ENCODE measurements around the gene MKRN1.

MKRN1 gene

DNA sequence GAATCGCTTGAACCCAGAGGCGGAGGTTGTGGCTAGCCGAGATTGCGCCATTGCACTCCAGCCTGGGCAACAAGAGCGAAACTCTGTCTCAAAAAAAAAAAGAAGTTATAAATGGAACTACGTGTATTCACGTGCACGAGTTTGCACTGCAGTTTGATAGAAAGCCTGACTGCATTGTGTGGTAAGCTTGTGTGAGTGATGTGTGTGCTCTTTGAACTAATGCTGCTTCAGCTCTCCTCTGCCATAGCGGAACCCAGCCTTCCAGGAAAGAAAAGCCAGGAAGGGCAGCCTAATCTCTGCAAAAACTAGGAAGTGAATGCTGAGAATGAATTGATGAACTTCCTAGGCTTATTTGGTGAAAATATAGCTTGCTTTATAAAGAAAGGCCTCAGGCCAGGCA lies 15.6 kb upstream of the MKRN1 start:
- H2AFZ ChIP-seq (ENCODE audit: insufficient read depth, low read length, poor library complexity), result no peak overlapping the region
- no peak overlapping the region for H3K18ac ChIP-seq (ENCODE audit: low read length)
- no peaks in the 10 kb centered on the region for H3K27me3 ChIP-seq (ENCODE audit: insufficient read depth, low read length)
- no peak overlapping the region for H3K4ac ChIP-seq (ENCODE audit: low read depth, low read length)
- H4K12ac ChIP-seq (ENCODE audit: low read depth, low read length), result no peak overlapping the region
- no peak for DNase-seq
- H3K9ac ChIP-seq (ENCODE audit: low read length), result no peak overlapping the region
- H3K23ac ChIP-seq (ENCODE audit: low read length), result no peak overlapping the region
- no peak overlapping the region for H2AK5ac ChIP-seq (ENCODE audit: low read length)
- H4K8ac ChIP-seq (ENCODE audit: low read depth, low read length), result no peak overlapping the region
- H3K14ac ChIP-seq (ENCODE audit: low read length), result no peak overlapping the region
- WGBS (ENCODE audit: extremely low coverage, insufficient coverage, insufficient read length), result no CpG with 5 or more reads among the region's 9 CpGs
- no peak overlapping the region for H3K27ac ChIP-seq (ENCODE audit: low read depth, low read length)
- H3K79me1 ChIP-seq (ENCODE audit: low read length), result no peaks in the 10 kb centered on the region
- no peak overlapping the region for H3K4me2 ChIP-seq (ENCODE audit: low read length)
- H3K4me3 ChIP-seq (ENCODE audit: low read depth, low read length), result no peak overlapping the region
- peaks cover 1% of the 10 kb centered on the region for H3K9me3 ChIP-seq (ENCODE audit: insufficient read depth, low read depth, low read length)
- peaks cover 0 to 2% of the 10 kb centered on the region in 2 experiments for H3K4me1 ChIP-seq (ENCODE audit: control insufficient read depth in 1 of 2, insufficient read depth in 2 of 2, low read length in 2 of 2)
- no peak overlapping the region for H4K91ac ChIP-seq (ENCODE audit: low read depth, low read length)
- H2BK5ac ChIP-seq (ENCODE audit: low read depth, low read length, poor library complexity), result no peak overlapping the region
- H2BK120ac ChIP-seq (ENCODE audit: insufficient read depth, low read length, poor library complexity), result no peak overlapping the region
- H2BK12ac ChIP-seq (ENCODE audit: low read length), result no peak overlapping the region
- H3K36me3 ChIP-seq (ENCODE audit: control insufficient read depth in 1 of 2, insufficient read depth in 2 of 2, low read length in 2 of 2), result no peaks in the 10 kb centered on the region
- no peaks in the 10 kb centered on the region for H3K79me2 ChIP-seq (ENCODE audit: control insufficient read depth, insufficient read depth, low read length, poor library complexity)

DNA sequence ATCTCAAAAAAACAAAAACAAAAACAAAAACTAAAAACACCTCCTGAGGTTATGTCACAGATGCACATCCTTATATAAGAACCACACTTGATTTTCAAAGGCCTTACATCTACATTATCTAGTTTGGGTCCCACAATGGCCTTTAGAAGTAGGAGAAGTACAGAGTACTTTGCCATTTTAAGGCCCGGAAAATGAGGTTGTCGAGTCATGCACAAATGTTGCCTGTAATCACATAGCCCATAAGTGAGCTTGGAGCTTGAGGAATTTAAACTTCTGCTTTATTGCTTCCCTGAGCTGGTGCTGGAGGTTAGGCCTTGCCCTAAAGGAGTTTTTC lies 9.7 kb upstream of the MKRN1 start:
- no peaks in the 10 kb centered on the region for H3K27me3 ChIP-seq (ENCODE audit: insufficient read depth, low read length)

DNA sequence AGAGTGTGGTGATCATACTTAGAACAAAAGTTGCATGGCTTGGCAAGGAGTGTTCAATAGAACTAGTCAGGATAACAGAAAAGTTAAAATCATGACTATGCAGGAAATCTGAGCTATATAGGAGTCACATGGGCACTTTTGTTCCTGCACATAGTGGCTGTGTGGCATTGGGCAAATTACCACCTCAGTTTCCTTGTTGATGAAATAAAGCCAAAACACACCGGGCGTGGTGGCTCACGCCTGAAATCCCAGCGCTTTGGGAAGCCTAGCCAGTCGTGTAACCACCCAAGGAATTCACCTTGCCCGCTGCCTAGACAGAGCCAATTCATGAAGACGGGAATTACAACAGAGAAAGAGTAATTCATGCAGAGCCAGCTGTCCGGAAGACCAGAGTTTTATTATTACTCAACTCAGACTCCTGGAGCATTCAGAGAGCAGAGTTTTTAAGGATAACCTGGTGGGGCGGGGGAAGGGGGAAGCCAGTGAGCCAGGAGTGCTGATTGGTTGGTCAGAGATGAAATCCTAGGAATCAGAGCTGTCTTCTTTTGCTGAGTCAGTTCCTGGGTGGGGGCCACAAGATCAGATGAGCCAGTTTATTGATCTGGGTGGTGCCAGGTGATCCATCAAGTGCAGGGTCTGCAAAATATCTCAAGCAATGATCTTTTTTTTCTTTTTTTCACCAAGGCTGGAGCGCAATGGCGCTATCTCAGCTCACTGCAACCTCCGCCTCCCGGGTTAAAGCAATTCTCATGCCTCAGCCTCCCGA lies 6.4 kb upstream of the MKRN1 start:
- Histone ChIP-seq H4K91ac (ENCODE audit: low read depth, low read length) (no peak overlapping the region), H4K8ac (ENCODE audit: low read depth, low read length) (no peak overlapping the region), H3K27me3 (ENCODE audit: insufficient read depth, low read length) (no peaks in the 10 kb centered on the region), H3K27ac (ENCODE audit: low read depth, low read length) (no peak overlapping the region), H3K9me3 (ENCODE audit: insufficient read depth, low read depth, low read length) (no peaks in the 10 kb centered on the region), H3K4me3 (ENCODE audit: low read depth, low read length) (no peak overlapping the region), H2AFZ (ENCODE audit: insufficient read depth, low read length, poor library complexity) (no peak overlapping the region), H2BK5ac (ENCODE audit: low read depth, low read length, poor library complexity) (no peak overlapping the region), H3K9ac (ENCODE audit: low read length) (no peak overlapping the region), H3K14ac (ENCODE audit: low read length) (no peak overlapping the region), H3K23ac (ENCODE audit: low read length) (no peak overlapping the region), H4K12ac (ENCODE audit: low read depth, low read length) (no peak overlapping the region), H2BK120ac (ENCODE audit: insufficient read depth, low read length, poor library complexity) (no peak overlapping the region), H3K4ac (ENCODE audit: low read depth, low read length) (no peak overlapping the region), H3K18ac (ENCODE audit: low read length) (no peak overlapping the region), H3K79me2 (ENCODE audit: control insufficient read depth, insufficient read depth, low read length, poor library complexity) (no peaks in the 10 kb centered on the region), H2AK5ac (ENCODE audit: low read length) (no peak overlapping the region), H3K79me1 (ENCODE audit: low read length) (no peaks in the 10 kb centered on the region), H3K36me3 (ENCODE audit: control insufficient read depth in 1 of 2, insufficient read depth in 2 of 2, low read length in 2 of 2) (no peaks in the 10 kb centered on the region), H2BK12ac (ENCODE audit: low read length) (no peak overlapping the region), H3K4me1 (ENCODE audit: control insufficient read depth in 1 of 2, insufficient read depth in 2 of 2, low read length in 2 of 2) (no peaks in the 10 kb centered on the region), H3K4me2 (ENCODE audit: low read length) (no peak overlapping the region)
- no peak for DNase-seq
- WGBS (ENCODE audit: extremely low coverage, insufficient coverage, insufficient read length), result no CpG with 5 or more reads among the region's 14 CpGs

More for the DNA sequence above, 9.7 kb upstream of the MKRN1 start:
- H3K9ac ChIP-seq (ENCODE audit: low read length), result no peak overlapping the region
- H3K4me2 ChIP-seq (ENCODE audit: low read length), result no peak overlapping the region
- no peak overlapping the region for H3K4me3 ChIP-seq (ENCODE audit: low read depth, low read length)
- no peaks in the 10 kb centered on the region for H3K79me2 ChIP-seq (ENCODE audit: control insufficient read depth, insufficient read depth, low read length, poor library complexity)
- H3K79me1 ChIP-seq (ENCODE audit: low read length), result no peaks in the 10 kb centered on the region
- H3K4ac ChIP-seq (ENCODE audit: low read depth, low read length), result no peak overlapping the region
- no peak overlapping the region for H3K18ac ChIP-seq (ENCODE audit: low read length)
- H3K23ac ChIP-seq (ENCODE audit: low read length), result no peak overlapping the region
- H3K14ac ChIP-seq (ENCODE audit: low read length), result no peak overlapping the region
- H2BK120ac ChIP-seq (ENCODE audit: insufficient read depth, low read length, poor library complexity), result no peak overlapping the region
- no peak overlapping the region for H2AFZ ChIP-seq (ENCODE audit: insufficient read depth, low read length, poor library complexity)
- H2AK5ac ChIP-seq (ENCODE audit: low read length), result no peak overlapping the region
- no peaks in the 10 kb centered on the region for H3K9me3 ChIP-seq (ENCODE audit: insufficient read depth, low read depth, low read length)
- no peaks in the 10 kb centered on the region for H3K4me1 ChIP-seq (ENCODE audit: control insufficient read depth in 1 of 2, insufficient read depth in 2 of 2, low read length in 2 of 2)
- DNase-seq, result no peak
- no peak overlapping the region for H4K12ac ChIP-seq (ENCODE audit: low read depth, low read length)
- no peak overlapping the region for H3K27ac ChIP-seq (ENCODE audit: low read depth, low read length)
- H4K8ac ChIP-seq (ENCODE audit: low read depth, low read length), result no peak overlapping the region
- H2BK12ac ChIP-seq (ENCODE audit: low read length), result no peak overlapping the region
- H4K91ac ChIP-seq (ENCODE audit: low read depth, low read length), result no peak overlapping the region
- no peak overlapping the region for H2BK5ac ChIP-seq (ENCODE audit: low read depth, low read length, poor library complexity)
- no CpG with 5 or more reads among the region's 2 CpGs for WGBS (ENCODE audit: extremely low coverage, insufficient coverage, insufficient read length)
- H3K36me3 ChIP-seq (ENCODE audit: control insufficient read depth in 1 of 2, insufficient read depth in 2 of 2, low read length in 2 of 2), result no peaks in the 10 kb centered on the region

DNA sequence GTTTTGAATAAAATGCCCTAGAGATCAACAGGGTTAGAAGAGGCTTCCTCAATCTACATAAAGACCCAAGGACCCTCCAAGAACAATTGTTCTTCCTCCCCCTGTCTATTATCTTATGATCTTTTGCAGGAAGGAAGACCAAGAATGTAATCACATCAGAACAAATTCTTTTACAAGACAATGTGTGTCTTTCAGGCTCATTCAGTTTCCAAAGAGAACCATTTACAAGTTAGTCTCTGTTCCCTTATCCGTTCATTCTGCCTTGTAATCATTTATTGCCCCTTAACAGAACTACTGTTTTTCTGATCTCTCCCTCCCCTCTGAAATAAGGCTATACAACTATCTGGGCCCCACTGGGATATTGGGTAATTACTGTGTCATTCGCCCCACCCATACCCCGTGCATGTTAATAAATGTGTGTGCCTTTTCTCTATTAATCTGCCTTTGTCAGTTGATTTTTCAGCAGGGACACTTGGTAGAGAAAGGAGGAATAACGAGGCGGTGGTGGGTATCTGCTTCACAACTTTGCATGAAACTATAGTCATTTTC lies 5.7 kb upstream of the MKRN1 start:
- Histone ChIP-seq H3K79me1 (ENCODE audit: low read length) (no peaks in the 10 kb centered on the region), H2BK12ac (ENCODE audit: low read length) (no peak overlapping the region), H3K9ac (ENCODE audit: low read length) (no peak overlapping the region), H4K91ac (ENCODE audit: low read depth, low read length) (no peak overlapping the region), H3K14ac (ENCODE audit: low read length) (no peak overlapping the region), H3K79me2 (ENCODE audit: control insufficient read depth, insufficient read depth, low read length, poor library complexity) (no peaks in the 10 kb centered on the region), H3K9me3 (ENCODE audit: insufficient read depth, low read depth, low read length) (no peaks in the 10 kb centered on the region), H3K36me3 (ENCODE audit: control insufficient read depth in 1 of 2, insufficient read depth in 2 of 2, low read length in 2 of 2) (no peaks in the 10 kb centered on the region), H3K4ac (ENCODE audit: low read depth, low read length) (no peak overlapping the region), H3K27me3 (ENCODE audit: insufficient read depth, low read length) (no peaks in the 10 kb centered on the region), H4K12ac (ENCODE audit: low read depth, low read length) (no peak overlapping the region), H3K18ac (ENCODE audit: low read length) (no peak overlapping the region), H3K23ac (ENCODE audit: low read length) (no peak overlapping the region), H4K8ac (ENCODE audit: low read depth, low read length) (no peak overlapping the region), H3K4me1 (ENCODE audit: control insufficient read depth in 1 of 2, insufficient read depth in 2 of 2, low read length in 2 of 2) (no peaks in the 10 kb centered on the region), H2AFZ (ENCODE audit: insufficient read depth, low read length, poor library complexity) (no peak overlapping the region), H2BK120ac (ENCODE audit: insufficient read depth, low read length, poor library complexity) (no peak overlapping the region), H3K4me3 (ENCODE audit: low read depth, low read length) (no peak overlapping the region), H2BK5ac (ENCODE audit: low read depth, low read length, poor library complexity) (no peak overlapping the region), H3K4me2 (ENCODE audit: low read length) (no peak overlapping the region), H2AK5ac (ENCODE audit: low read length) (no peak overlapping the region), H3K27ac (ENCODE audit: low read depth, low read length) (no peak overlapping the region)
- no peak for DNase-seq
- WGBS (ENCODE audit: extremely low coverage, insufficient coverage, insufficient read length), result no CpG with 5 or more reads among the region's 5 CpGs
